GM19043 (cell line): Measurements from ENCODE around the gene BCAS3.
"Not testable (repeated sequence)": the region's sequence is repeated elsewhere in the genome, so short reads cannot be mapped to it uniquely, and the experiment has no call there.

Experiments
- ATAC-seq: cut with Tn5 transposase; IDR thresholded peaks from one replicate; pipeline ENCODE4 v1.9.1; 2021; ENCODE audit warnings: low read depth; ENCODE audit not compliant: unreplicated experiment

BCAS3 gene

DNA sequence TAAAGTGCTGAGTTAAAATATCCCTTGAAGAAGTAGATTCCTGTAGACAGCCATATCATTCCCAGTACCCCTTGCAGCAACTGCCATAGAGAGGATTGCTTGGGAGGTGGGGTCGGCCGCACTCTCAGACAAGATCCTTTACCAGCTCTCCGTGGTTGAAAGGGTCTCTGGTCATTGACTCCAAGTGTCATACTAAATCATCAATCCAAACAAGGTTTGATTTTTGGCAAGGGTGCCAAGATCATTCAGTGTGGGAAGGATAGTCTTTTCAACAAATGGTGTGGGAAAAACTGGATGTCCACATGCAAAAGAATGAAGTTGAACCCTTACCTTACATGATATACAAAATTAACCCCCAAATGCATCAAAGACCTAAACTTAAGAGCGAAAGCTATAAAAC lies 743.8 kb downstream of the BCAS3 start:
- ATAC-seq = no peak

DNA sequence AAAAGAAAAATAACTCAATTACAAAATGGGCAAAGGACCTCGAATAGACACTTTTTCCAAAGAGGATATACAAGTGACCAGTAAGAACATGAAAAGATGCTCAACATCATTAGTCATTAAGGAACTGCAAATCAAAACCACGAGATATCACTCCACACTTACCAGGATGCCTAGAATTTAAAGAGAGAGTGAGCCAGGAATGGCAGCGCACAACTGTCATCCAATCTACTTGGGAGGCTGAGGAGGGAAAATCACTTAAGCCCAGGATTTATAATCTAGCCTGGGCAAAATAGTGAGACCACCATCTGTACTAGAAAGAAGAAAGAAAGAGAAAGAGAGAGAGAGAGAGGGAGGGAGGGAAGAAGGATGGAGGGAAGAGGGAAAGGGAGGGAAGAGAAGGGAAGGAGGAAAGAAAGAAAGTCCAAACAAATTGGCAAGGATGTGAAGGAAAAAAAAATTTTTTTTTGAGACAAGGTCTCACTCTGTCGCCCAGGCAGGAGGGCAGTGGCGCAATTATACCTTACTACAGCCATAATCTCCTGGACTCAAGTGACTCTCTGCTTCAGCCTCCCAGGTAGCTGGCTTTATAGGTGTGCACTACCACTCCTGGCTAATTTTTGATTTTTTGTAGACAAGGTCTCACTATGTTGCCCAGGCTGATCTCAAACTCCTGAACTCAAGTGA lies 744.6 kb downstream of the BCAS3 start:
- no peak for ATAC-seq

DNA sequence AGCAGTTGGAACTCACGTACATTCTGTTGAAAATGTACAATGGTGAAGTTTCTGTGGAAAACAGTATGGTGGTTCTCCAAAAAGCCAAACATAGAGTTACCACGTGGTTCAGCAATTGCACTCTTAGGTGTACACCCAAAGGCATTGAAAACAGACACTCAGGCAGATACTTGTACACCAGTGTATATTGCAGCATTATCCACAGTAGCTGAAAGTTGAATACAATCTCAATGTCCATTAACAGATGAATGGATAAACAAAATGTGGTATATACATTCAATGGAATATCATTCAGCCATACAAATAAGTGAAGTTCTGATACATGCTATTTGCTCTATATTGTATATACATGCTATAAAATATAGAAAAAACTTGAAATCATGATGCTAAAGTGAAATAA lies 745.2 kb downstream of the BCAS3 start:
- no peak for ATAC-seq

DNA sequence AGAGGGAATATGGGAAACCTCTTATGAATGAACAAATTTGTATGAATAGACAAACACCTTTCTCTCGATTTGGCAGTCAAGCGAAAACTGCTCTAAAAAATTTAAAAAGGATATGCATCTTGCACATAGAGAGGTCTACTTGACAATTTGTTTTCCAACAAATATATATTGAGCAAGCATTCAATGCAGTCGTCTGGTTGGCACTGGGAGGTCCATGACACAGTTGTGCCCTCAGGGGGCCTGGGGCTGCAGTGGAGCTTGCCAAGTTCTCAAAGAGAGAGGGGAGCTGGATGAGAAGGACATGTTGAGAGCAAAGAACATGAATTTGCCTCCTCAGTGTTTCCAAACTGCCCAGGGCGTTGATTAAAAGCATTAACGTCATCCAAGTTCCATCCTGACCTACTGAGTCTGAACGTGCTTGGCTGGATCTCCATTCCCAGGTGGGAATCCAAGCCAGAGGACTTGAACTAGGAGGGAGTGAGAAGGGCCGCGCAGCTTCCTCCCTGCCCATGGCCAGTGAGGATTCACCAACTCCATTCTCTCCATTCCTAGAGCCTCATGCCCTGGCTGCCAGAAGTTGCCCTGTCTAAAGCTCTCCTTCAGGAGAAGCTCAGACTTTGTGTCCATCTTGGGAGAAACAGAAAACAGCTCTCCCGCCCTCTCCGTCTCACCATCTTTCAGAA lies 746.5 kb downstream of the BCAS3 start:
- ATAC-seq = no peak

DNA sequence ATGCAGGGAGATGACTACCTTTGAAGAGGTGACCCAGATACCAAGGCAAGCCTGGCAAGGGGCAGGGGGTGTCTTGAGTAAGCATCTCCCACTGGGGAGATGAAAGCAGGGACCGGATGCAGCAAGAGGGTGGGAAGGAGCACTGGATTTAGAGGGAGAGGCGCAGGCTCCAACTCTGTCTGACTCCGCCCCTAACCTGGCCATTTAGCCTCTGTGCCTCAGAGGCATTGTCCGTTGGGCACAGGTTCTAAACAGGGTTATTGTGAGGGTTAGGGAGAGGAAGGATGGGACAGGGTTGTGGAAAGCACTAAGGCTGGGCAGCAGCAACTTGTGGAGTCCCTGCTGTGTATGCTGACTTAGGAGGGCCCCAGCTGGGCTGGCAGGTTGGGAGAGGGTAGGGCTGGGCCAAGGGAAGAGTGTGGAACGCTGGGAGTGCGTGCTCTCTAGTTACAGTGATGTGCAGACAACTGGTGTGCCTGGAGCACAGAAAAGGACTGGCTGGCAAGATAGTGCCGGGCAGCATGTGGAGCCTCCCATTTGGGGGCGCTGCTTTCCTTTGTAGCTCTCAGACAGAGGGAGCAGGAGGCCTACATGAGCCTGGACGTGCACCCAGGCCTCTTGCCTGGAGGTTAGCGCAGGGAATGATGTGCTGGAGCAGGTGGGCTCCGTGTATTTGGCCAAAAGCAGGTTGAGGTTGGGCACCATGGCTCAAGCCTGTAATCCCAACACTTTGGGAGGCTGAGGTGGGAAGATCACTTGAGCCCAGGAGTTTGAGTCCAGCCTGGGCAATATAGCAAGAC lies 748.2 kb downstream of the BCAS3 start:
- no peak for ATAC-seq

DNA sequence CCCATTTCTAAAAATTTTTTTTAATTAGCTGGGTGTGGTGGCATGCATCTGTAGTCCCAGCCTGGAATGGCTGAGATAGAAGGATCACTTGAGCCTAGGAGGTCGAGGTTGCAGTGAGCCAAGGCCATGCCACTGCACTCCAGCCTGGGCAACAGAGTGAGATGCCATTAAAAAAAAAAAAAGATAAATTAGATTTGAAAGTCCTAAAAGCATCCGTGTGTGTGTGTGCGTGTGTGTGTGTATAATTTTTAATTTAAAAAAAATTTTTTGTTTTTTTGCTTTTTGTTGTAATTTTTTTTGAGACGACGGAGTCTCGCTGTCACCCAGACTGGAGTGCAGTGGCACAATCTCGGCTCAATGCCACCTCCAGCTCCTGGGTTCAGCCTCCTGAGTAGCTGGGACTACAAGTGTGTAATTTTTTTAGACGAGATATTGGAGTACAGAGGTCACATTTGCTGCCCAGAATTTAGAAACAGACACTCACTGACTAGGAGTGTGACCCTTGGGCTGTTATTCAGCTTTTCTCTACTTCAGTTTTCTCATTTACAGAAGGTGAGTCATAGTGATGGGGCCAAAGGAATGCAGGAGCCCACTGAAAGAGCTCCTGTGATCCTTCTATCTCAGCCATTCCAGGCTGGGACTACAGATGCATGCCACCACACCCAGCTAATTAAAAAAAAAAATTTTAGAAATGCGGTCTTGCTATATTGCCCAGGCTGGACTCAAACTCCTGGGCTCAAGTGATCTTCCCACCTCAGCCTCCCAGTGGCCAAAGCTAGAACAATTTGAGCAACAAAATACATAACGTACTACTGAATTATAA lies 749.0 kb downstream of the BCAS3 start:
- ATAC-seq = no peak

DNA sequence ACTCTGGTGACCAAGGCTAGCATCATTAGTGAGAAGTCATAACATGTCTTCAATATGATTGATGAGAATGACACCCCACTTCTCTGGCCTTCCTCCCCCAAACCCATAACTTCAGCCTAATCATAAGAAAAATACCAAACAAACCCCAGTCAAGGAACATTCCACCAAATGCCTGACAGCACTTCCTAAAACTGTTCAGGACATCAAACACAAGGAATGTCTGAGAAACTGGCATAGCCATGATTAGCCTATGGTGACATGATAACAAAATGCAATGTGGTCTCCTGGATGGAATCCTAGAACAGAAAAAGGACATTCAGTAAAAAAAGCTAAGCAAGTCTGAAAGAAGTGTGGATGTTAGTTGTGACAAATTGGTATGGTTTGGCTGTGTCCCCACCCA lies 749.9 kb downstream of the BCAS3 start:
- ATAC-seq = no peak

DNA sequence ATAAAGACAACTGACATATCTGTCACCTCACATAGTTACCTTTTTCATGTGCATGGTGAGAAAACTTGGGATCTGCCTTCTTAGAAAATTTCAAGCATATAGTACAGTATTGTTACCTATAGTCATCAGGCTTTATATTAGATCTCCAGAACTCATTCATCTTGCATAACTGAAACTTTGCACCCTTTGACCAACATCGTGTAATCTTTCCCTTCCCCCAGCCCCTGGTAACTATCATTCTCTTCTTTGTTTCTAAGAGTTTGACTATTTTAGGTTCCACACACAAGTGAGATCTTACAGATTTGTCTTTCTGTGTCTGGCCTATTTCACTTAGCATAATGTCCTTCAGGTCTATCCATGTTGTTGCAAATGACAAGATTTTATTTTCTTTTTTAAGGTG lies 751.6 kb downstream of the BCAS3 start:
- no peak for ATAC-seq

DNA sequence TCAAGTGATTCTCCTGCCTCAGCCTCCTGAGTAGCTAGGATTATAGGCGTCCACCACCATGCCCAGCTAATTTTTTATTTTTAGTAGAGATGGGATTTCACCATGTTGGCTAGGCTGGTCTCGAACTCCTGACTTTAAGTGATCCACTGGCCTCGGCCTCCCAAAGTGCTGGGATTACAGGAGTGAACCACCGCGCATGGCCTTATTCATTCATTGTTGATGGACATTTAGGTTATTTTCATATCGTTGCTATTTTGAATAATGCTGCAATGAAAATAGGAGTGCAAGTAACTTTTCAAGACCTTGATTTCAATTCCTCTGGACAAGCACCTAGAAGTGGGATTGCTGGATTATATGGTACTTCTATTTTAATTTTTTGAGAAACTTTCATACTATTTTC lies 752.2 kb downstream of the BCAS3 start:
- not testable (repeated sequence) for ATAC-seq

DNA sequence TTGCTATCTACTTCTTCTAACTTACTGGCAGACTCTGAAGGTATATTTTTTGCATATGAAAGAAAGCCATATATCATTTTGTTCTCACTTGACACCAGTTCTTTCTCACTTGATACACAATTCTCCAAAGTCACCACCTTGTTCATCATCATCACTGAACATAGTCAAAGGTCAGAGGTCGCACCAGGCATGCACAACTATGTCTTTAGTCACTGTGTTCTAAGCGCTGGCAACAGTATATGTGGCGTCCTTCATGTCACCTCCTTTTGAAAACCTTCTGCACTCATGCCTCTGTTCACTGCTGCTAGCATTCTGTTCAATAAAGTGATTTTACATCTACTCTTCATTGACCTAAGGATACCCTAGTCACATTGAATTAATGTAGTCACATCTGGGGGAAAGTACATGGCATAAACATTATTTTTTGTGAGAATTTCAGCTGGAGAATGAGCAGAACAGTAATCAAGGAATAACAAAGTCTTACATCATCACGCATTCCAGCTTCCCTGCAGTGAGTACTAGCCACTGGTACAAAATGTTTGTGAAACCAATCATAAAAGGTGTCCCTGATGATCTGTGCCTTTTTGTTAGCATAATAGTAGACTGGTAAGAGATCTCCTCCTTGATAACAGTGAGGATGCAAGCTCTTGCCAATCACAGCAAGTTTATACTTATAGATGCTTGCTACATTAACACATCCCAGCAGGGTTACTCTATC lies 754.1 kb downstream of the BCAS3 start:
- no peak for ATAC-seq

DNA sequence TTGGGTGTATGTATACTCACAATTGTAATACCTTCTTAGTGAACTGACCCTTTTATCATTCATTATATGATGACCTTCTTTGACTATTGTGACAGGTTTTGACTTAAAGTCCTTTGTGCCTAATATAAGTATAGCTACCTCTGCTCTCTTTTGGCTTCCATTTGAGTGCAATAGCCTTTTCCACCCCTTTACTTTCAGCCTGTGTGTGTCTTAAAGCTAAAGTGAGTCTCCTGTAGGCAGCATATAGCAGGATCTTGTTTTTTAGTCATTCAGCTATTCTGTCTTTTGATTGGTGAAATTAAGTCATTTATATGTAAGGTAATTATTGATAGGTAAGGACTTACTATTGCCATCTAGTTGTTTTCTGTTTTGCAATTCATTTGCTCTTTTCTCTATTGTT lies 758.6 kb downstream of the BCAS3 start:
- no peak for ATAC-seq

DNA sequence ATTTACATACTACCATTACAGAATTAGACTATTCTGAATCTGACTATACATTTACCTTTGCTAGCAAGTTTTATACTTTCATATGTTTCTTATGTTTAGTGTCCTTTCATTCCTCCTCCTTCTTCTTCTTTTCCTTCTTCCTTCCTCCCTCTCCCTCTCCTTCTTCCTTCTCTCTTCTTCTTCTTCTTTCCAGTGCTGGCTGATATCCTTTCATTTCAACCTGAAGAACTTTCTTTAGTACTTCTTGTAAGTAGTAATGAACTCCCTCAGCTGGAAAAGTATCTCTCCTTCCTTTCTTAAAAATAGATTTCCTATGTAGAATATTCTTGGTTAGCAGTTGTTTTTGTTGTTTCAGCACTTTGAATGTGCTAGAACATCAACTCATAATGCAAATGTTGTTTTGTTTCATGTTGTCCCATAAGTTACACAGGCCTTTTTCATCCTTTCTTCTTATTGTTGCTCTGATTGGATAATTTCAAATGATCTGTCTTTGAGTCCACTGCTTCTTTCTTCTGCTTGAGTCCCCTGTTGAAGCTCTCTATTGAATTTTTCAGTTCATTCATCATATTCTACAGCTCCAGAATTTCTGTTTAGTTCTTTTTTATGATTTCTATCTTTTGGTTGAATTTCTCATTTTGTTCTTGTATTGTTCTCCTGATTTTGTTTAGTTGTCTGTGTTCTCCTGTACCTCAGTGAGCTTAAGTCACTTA lies 759.5 kb downstream of the BCAS3 start:
- no peak for ATAC-seq

DNA sequence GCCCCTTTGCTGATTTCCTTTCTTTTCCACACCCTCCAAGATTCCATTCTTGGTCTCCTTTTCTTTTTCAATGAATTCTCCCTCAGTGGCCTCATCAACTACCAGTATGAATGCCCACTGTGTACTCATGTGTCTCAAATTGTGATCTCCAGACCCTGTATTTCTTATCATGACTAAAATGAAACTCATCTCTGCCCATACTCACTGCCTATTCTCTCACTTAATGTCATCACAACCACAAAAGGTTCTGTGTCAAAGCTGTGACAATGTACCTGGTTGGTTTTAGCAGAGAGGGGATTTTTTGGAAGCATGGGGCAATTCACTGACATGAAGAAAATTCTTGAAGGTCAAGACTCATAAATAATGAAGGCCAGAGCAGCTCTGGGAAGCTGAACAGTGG lies 763.0 kb downstream of the BCAS3 start:
- no peak for ATAC-seq

DNA sequence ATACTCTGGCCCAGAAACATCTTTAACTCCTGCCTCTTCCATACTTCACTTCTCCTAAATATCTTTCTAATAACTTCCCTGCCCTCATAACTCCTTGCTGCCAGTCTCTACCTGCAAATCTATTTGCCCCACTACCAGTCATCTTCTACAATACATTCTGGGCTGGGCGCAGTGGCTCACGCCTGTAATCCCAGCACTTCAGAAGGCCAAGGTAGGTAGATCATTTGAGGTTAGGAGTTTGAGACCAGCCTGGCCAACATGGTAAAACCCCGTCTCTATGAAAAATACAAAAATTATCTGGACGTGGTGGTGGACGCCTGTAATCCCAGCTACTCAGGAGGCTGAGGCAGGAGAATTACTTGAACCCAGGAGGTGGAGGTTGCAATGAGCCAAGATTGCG lies 763.9 kb downstream of the BCAS3 start:
- not testable (repeated sequence) for ATAC-seq

DNA sequence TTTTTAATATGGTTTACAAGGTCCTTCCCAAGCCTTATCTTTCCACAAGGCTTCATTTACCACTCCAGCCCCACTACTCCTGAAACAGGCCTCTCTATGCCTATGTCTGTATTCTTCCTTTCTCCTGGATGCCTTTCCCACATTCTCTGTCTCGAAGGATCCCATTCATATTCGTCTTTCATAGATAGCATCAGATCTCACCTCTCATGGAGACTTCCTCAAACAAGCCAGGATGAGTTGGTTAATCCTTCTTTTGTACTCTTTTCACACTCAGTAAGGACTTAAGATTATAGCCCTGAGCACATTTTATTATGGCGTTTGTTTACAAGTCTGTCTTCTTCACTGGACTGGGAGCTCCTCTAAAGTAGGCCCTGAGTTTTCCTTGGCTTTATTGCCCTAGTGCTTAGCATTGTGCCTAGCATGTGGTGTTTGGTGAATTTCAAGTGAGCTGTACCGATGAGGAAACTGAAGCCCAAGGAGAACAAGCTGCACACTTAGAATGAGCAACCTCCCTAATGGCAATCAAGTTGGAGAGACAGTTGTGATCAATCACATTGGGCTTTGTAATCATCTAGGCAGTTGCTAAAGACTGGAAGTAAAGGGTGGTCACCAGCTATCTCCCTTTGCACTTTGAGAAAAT lies 764.6 kb downstream of the BCAS3 start:
- ATAC-seq = no peak
